ENCODE measurements around the gene CYP26A1.
"Not testable (repeated sequence)": the region's sequence is repeated elsewhere in the genome, so short reads cannot be mapped to it uniquely, and the experiment has no call there.

The CYP26A1 gene

DNA sequence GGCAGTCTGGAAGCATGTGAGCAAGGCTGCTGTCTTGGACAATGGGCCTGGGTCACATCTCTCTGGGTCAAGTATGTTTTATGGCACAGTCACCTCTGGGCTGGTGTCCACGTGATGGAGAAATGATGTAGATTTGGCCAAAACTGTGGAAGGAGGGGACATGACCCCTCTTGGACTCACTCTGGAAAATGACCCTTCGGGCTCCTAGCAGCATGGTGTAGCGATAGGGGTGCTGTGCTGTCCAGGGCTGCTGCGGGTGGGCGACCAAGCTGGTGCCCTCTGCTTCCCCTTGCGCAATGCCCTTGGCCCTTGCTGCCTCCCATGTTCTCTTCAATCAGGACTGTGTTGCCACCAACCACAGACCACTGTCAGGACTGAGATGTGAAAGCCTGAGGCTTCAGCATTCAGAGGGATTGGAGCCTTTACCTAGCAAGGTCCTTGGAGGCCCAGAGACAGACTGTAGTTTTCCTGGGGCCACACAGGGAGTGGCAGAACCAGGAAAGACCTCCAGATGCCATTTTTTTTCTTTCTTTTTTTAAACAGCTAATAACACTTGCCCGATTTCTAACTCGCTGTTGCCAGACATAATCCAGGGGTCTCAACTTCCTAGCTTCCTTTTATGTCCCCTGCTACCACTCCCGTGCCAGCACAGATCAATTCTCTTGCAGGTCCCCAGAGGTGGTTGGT lies 6.1 kb downstream of the CYP26A1 start:
- FAIRE-seq: no peak
- DNase-seq (ENCODE audit: insufficient read length, low spot score): no peak

DNA sequence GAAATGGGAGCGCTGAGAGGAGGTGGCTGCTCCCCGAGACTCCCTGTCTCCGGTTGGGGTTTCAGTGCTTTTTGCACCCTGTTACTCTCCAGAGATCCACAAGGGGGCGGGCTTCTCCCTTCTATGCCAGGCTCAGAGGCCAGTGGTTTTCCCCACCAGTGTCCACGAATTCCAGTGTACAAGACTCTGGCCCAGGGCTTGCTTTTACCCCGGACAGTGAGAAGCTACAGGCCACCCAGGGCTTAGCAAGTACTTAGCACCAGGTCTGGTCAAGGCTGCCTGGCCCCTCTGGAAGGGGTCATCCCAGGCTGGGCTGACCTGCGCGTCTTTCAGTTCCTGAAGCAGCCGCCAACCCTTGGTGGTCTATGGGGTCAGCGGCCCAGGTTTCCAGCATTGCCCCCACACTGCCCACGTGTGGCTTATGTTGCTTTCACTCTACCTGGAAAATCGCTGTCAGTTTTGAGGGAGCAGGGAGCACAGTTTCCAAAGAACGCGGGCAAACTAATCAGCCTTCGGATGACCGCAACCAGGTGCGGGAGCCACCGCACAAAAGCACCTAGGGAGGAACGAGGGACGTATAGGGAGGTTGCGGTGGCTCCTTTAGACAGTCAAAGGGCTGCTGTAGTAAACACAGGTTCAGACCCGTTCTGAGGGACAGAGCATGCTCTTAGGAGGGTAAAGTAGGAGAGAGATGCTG lies 6.8 kb downstream of the CYP26A1 start:
- FAIRE-seq: peak; percentile 65

DNA sequence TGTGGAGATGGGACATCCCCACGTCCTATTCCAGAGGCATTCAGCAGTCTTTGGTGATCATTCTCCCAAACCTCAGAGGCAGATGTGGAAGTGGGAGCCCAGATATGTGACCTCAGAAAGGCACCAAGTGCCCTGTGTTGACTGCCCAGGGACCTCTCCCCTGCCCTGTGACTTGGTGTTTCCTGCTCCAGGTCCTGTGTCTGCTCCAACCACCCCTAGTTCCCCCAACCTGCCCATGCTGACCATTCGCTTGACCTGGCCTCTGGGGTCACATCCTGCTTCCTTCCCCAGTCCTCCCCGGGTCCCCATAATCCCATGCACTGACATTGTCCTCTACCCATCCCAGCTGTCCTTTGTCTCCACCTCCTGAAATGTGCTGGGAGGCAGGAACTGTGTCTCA lies 7.6 kb downstream of the CYP26A1 start:
- FAIRE-seq (no peak), DNase-seq (ENCODE audit: insufficient read length, low spot score) (no peak)

More for the DNA sequence above, 6.8 kb downstream of the CYP26A1 start:
- peak; percentile 71 for DNase-seq (ENCODE audit: insufficient read length, low spot score)

DNA sequence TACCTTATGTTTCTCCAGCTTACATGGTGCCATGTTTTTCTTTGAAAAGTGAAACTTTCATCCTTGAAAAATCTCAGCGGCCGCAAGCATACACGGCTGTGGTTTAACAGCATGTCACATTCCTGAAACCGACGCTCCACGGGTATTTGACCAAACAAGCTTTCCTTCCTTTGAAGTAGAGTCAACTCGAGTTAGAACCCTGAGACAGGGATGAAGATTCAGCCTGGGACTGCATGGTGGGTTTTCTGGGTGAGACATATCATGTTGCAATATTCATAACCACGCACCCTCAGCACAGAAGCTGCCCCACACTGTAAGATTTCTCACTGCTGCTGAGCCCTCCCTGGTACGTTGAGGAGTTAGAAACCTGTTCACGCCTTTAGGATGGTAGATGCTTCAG lies 8.1 kb downstream of the CYP26A1 start:
- no peak for FAIRE-seq
- no peak for DNase-seq (ENCODE audit: insufficient read length, low spot score)

DNA sequence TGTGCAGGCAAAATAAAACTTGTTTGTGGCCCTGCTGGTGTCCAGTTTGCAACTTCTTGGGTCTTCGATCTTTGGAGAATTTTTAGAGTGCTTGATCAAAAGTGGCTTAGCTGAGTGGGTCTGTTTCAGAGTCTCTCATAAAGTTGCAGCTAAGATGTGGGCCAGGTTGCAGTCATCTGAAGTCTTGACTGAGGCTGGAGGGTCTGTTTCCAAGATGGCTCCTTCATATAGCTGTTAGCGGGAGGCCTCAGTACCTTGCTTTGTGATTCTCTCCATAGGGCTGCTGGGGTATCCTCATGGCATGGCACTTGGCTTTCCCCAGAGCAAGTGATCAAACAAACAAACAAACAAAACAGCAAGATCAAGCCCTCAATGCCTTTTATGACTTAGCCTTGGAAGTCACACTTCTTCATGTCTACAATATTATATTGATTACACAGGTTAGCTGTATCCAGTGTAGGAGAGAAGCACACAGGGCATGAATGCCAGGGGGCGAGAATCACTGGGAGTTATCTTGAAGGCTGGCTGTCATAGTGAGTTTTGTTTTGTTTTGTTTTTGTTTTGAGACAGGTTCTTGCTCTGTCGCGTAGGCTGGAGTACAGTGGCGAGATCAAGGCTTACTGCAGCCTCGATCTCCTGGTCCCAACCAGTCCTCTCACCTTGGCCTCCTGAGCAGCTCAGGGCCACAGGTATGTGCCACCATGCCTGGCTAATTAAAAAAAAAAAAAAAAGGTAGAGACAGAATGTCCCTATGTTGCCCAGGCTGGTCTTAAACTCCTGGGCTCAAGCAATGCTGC lies 10.2 kb downstream of the CYP26A1 start:
- DNase-seq (ENCODE audit: insufficient read length, low spot score) (no peak), FAIRE-seq (no peak)

DNA sequence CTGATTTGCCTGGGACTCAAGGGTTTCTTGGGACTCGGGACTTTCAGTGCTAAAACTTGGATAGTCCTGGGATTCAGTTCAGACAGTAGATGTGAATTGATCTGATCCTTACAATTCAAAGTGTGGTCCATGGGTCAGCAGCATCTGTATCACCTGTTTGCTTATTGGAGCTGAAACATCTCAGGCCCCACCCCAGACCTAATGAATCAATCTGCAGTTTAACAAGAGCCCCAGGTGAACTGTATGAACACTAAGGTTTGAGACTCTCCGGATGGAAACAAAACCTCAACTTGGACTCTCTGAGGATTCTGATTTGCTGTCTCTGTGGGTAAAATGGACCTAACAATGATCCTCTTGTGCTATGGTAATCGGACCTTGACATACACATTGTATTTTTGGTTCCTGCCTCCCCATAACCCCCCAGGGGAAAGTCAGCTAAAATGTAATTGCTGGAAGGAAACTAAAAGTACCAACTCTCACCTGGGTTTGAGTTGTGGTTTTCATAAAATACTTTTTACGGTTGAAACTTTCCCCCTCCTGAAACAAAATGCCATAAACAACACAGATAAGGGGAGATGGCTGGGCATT lies 11.7 kb downstream of the CYP26A1 start:
- no peak for FAIRE-seq
- DNase-seq (ENCODE audit: insufficient read length, low spot score): no peak

DNA sequence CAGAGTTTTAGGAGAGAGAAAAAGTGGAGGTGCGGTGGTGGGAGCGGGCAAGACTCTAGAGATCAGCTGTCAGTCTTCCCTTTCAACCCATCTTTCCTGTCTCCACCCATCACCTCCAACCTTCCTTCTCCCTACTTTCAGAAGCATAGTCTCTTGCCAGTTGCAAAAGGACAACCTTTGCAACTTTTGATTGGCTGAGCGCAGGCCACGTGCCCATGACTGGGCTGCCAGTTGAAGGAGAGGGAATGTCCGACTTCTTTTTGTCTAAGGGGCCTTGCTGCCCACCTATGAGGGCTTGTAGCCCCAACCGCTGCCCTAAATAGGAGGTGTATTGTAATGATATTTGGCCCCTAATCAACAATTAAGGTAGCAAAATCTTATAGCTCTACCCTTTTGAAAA lies 12.6 kb downstream of the CYP26A1 start:
- FAIRE-seq: no peak
- DNase-seq (ENCODE audit: insufficient read length, low spot score): no peak

DNA sequence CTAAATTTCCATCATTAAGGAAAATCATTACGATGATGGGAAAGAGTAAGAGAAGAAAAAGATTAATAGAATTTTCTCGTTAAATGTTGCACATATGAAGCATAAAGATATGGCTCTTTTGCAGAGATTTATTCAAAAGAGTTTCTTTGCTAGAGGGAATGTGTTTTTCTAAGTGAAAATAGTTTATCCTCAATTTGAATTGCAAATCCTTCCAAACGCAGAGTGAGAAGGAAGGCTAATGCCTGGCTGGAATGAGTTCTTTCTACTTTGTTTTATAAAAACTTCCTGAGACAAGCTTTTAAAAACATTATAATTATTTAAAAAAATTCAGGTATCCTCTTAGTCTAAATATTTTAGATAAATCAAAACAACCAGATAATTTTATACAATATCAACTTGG lies 14.2 kb downstream of the CYP26A1 start:
- DNase-seq (ENCODE audit: insufficient read length, low spot score) (no peak), FAIRE-seq (no peak)

DNA sequence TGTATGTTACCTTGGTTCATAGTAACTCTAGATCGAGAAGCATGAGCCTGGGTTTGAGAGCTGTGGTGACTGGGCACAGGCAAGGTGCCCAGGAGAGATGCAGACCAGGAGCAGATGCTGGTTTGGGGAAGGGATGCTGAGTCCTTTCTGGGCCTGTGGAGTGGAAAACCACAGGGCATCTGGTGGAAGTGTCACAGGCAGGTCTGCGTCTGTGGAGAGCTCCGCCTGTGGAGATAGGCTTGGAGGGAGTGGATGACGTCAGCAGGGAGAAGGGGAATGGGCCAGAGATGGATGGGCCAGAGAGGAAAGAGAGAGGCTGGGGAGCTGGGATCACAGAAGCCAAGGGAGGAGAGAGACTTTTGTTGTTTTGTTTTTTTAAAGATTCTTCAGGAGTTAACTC lies 14.8 kb downstream of the CYP26A1 start:
- FAIRE-seq: no peak
- DNase-seq (ENCODE audit: insufficient read length, low spot score): no peak

DNA sequence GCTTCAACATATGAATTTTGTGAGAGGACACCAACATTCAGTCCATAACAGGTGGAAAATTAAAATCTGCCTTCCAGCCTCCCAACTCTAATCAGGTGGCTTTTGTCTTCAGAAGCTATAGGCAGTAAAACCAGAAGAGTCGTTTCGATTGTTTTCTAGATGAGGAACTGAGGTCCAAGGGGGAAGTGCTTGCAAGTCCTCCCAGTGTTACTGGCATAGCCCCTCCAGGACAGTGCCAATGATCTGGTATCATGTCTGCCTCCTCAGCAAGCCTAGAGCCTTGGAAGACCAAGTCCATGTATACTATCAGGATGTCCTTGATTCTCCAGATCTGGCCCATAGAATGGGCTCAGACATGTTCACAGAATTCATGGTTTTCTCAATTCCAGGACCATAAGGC lies 16.9 kb downstream of the CYP26A1 start:
- DNase-seq (ENCODE audit: insufficient read length, low spot score): no peak
- FAIRE-seq: no peak

DNA sequence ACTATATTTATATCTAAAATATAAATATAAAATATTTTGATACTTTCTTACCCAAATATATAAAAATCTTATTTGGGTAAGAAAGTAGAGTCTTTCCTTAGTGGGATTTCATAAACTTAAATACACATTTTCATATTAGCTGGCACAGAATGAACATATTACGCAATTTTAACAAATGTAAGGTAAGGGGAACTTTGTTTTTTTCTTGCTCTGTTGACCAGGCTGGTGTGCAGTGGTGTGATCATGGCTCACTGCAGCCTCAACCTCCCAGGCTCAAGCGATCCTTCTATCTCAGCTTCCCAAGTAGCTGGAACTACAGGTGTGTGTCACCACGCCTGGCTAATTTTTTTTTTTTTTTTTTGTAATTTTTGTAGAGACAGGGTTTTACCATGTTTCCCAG lies 18.3 kb downstream of the CYP26A1 start:
- DNase-seq (ENCODE audit: insufficient read length, low spot score) (no peak), FAIRE-seq (no peak)

DNA sequence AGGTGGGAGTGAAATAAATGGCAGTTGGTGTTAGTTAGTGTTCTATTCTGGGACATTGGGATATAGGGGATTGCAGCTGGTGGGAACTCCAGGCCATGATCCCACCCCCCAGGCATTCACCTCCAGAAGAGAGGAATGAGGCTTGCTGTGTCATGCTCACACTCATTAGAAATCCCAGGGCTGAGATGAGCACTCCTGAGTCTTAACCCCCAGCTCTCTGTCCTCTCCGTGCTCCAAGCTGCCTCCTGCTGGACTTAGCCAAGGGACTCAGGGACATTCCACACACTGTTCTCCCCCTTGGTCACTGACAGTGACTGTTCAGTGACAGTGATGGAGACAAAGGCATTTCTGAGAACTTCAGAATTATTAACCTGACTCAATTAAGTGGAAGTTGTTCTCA lies 21.5 kb downstream of the CYP26A1 start:
- no peak for DNase-seq (ENCODE audit: insufficient read length, low spot score)
- no peak for FAIRE-seq

DNA sequence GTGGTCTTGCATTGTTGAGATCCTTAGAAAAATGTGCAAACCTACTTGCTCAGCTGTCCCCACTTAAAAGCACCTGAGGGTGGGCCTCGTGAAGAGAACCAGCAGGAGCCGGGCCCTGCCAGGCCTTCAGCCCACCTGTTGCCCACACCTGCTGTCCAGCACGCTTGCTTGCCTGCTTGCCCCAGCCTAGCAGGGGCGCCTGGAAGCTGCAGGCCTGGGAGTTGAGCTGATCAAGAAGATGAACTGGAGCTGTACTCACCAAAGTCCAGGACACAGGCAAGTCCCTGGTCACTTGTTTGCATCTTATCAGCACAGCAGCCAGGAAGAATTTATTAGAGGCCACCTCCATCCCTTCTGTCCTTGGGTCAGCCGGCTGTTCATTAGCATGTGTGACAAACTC lies 23.2 kb downstream of the CYP26A1 start:
- no peak for FAIRE-seq
- DNase-seq (ENCODE audit: insufficient read length, low spot score): no peak

DNA sequence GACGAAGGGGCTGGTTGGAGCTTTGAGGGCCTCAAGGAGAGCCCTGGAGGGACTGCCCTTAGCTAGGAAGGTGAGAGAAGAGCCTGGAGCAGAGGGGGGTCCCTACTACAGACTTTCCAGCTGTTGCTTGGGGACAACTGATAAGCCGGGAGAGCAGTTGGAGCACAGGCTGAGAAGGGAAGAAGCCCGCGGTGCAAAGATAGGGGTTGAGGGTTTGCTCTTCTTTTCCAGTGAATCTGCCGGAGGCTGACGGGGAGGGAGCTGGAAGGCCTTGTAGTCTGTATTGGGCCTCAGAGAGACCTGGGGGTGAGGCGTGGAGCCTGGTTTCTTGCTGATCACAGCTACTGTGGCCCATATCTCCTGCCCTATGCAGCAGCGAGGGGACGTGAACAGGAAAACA lies 23.7 kb downstream of the CYP26A1 start:
- DNase-seq (ENCODE audit: insufficient read length, low spot score) (no peak), FAIRE-seq (no peak)

DNA sequence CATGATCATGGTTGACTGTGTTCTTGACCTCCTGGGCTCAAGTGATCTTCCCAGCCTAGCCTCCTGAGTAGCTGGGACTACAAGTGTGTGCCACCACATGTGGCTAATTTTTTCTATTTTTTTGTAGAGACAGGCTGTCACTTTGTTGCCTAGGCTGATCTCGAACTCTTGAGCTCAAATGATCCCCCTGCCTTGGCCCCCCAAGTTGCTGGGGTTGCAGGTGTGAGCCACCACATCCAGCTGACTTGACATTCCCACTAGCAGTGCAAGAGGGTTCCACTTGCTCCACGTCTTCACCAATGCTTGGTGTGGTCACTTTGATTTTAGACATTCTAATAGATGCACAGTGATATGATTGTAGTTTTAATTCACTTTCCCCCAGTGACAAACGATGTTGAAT lies 25.1 kb downstream of the CYP26A1 start:
- DNase-seq (ENCODE audit: insufficient read length, low spot score): no peak

DNA sequence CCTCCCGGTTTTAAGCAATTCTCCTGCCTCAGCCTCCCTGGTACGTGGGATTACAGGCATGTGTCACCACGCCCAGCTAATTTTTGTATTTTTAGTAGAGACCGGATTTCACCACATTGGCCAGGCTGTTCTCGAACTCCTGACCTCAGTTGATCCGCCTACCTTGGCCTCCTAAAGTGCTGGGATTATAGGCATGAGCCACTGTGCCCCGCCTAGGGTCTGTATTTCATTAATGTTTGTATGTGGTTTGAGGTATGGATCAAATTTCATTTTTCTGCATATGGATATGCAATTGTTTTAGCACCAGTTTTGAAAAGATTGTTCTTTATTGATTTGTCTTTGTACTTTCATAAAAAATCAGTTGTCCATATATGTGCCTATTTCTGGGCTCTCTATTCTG lies 26.0 kb downstream of the CYP26A1 start:
- DNase-seq (ENCODE audit: insufficient read length, low spot score) (no peak), FAIRE-seq (no peak)

More for the DNA sequence above, 25.1 kb downstream of the CYP26A1 start:
- FAIRE-seq: no peak

DNA sequence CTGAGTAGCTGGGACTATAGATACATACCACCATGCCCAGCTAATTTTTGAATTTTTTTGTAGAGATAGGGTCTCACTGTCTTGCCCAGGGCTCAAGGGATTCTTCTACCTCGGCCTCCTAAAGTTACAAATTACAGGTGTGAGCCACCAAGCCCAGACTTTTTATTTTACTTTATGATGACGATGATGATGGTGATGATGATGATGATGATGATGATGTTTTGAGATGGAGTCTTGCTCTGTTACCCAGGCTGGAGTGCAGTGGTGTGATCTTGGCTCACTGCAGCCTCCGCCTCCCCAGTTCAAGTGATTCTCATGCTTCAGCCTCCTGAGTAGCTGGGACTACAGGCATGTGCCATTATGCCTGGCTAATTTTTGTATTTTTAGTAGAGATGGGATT lies 27.5 kb downstream of the CYP26A1 start:
- DNase-seq (ENCODE audit: insufficient read length, low spot score); FAIRE-seq: not testable (repeated sequence)

DNA sequence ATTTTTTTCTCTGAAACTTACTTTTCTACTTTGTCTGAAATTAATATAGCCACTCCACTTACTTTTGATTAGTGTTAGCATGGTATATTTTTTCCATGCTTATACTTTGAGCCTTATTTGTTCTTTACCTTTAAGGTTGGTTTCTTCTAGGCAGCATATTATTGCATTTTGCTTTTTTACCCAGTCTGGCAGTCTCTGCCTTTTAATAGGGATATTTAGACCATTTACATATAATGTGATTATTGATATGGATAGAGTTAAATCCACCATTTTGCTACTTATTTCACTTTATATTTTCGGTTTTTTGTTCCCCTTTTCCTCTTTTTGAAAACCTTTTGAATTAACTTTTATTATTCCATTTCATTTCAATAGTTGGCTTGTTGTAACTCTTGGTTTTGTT lies 30.3 kb downstream of the CYP26A1 start:
- DNase-seq (ENCODE audit: insufficient read length, low spot score): no peak
- FAIRE-seq: peak; percentile 56

DNA sequence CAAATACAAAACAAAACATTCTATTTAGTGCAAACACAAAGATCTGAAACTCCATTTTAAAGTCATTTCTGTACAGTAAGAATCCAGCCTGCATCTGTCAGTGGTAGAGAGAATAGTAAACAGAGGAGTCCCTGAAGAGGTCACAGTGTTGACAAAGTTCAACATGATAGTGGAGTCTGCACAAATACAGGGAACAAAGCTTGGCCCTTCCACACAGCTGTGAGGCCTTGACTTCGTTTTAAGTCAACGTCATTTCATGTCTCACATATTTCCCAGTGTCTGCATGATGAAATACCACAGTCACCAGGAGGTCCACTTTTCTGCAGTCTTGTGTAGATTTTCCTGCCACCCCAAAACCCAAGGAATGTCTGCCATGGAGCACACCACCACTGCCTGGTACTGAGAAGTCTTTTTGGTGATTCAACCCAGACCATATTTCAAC lies 33.0 kb downstream of the CYP26A1 start:
- DNase-seq (ENCODE audit: insufficient read length, low spot score) (no peak), FAIRE-seq (peak; percentile 42)

DNA sequence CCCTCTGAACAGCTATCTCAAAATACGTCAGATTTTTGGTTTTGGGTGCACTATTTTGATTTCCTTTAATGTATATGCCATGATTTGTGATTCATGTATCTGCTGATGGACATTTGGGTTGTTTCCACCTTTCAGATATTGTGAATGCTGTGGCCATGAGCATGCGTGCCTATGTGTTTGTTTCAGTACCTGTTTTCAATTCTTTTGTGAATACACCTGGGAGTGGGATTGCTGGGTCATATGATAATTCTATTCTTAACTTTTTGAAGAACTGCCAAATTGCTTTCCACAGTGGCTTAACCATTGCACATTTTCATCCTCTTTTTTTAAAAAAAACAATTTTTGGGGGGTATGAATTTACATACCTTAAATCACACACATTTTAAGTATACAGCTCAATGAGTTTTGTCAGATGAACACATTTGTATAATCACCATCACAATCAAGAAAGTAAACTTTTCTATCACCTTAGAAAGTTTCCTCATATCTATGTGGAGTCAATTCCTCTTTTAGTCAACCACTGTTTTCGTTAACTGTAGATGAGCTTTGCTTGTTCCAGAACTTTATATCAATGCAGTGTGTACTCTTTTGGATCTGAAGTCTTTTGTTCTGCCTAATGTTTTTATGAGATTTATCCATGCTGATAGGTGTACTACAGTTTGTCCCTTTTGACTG lies 36.9 kb downstream of the CYP26A1 start:
- FAIRE-seq (peak; percentile 49), DNase-seq (ENCODE audit: insufficient read length, low spot score) (no peak)

DNA sequence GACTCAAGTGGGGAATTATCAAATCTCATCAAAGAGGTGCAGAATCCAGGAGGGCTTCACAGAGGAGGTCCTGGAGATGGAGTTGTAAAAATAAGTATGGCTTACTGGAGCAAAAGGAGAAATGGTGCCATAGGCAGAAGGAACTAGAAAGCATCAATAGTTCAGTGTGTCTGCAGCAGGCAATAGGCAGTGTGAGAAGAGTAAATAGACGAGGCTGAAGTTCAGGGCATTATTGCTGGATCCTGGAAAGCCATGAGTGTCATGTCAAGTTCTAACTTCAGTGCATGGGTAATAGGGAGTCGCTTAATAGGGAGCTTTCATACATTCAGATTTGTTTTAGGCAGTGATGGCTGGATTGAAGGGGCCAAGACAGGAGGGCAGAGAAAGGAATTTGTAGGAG lies 39.3 kb downstream of the CYP26A1 start:
- DNase-seq (ENCODE audit: insufficient read length, low spot score): no peak
- no peak for FAIRE-seq
